ENCODE results near the gene PTPN14. TPM values are rescaled to one million over a fixed set of nuclear protein-coding genes. Genes with fewer than 3 reads are reported as not detected.

Gene PTPN14
- total and polyA plus RNA-seq, 2 of the 8 experiments (the other 6 are each of a cell fraction or from before 2014, with no cell fraction given) = 14.4 to 93.6 TPM

- WGBS, 2 experiments (ENCODE audit: extremely low coverage in 1 of 2, insufficient coverage in 1 of 2, insufficient read length in 1 of 2, insufficient replicate concordance in 2 of 2, low coverage in 1 of 2, low lambda C conversion rate in 2 of 2, missing lambda C conversion rate in 1 of 2) = 87% methylated on average over 9 of the region's 9 CpGs; no CpG with 5 or more reads in 1 of the 2 experiments
- TF ChIP-seq ZNF274 (IDR thresholded peaks at IDR 0.05; ENCODE audit: borderline replicate concordance, extremely low read depth, low read length) (no peak), EGR1 (IDR thresholded peaks at IDR 0.05; ENCODE audit: borderline replicate concordance, low read depth, low read length) (no peak), SIX5 (IDR thresholded peaks at IDR 0.05; ENCODE audit: low read depth, low read length) (no peak)
- Histone ChIP-seq H2BK20ac (ENCODE audit: low read length) (no peak overlapping the region), H3K4me2 (ENCODE audit: insufficient read depth in 1 of 2, low read depth in 2 of 2, low read length in 2 of 2) (no peak overlapping the region), H3K4me3 (ENCODE audit: extremely low read depth in 1 of 4, insufficient read depth in 2 of 4, low read depth in 3 of 4, low read length in 4 of 4) (no peak overlapping the region), H2AK5ac (ENCODE audit: low read depth, low read length) (no peak overlapping the region), H3K9ac (replicated peaks in 1 of 4; ENCODE audit: extremely low read depth in 1 of 4, low read depth in 3 of 4, low read length in 3 of 4) (no peak overlapping the region), H4K8ac (ENCODE audit: extremely low read depth, insufficient read depth, low read length) (no peak overlapping the region), H2BK15ac (ENCODE audit: low read length) (no peak overlapping the region), H3K4me1 (replicated peaks in 1 of 4; ENCODE audit: control insufficient read depth in 3 of 4, insufficient read depth in 4 of 4, low read length in 3 of 4) (peaks cover 0 to 4% (median 0%) of the 10 kb centered on the region in 4 experiments; a peak in 1 of 7 replicates), H3K36me3 (ENCODE audit: control insufficient read depth in 2 of 4, insufficient read depth in 4 of 4, low read length in 3 of 4) (0 out of 8 replicates have a peak, but pooled peaks cover 0 to 2% (median 0%) of the 10 kb centered on the region in 4 experiments), H3K23me2 (ENCODE audit: low read depth, low read length) (no peaks in the 10 kb centered on the region; the same call in 1 of the 2 replicates), H3K79me1 (ENCODE audit: low read depth, low read length) (peaks cover 6% of the 10 kb centered on the region), H4K91ac (replicated peaks; ENCODE audit: insufficient read length, low read length) (no peak overlapping the region), H3K18ac (ENCODE audit: extremely low read depth, low read length) (no peak overlapping the region), H3K9me3 (ENCODE audit: insufficient read depth in 2 of 2, low read depth in 1 of 2, low read length in 1 of 2) (no peaks in the 10 kb centered on the region), H3K27ac (ENCODE audit: low read depth, low read length) (no peak overlapping the region), H2AFZ (ENCODE audit: low read length) (no peak overlapping the region), H2BK120ac (replicated peaks; ENCODE audit: low read depth, low read length) (no peak overlapping the region), H2BK12ac (ENCODE audit: low read depth, low read length) (no peak overlapping the region), H2BK5ac (ENCODE audit: low read depth, low read length) (no peak overlapping the region), H3K14ac (ENCODE audit: insufficient read length) (no peak overlapping the region), H3K4ac (replicated peaks; ENCODE audit: insufficient read length, low read depth, low read length) (no peak overlapping the region), H4K20me1 (replicated peaks in 1 of 2; ENCODE audit: control insufficient read depth in 1 of 2, insufficient read depth in 2 of 2, low read length in 2 of 2) (peaks cover 0 to 4% of the 10 kb centered on the region in 2 experiments), H3K56ac (replicated peaks; ENCODE audit: insufficient read length, low read depth, low read length) (no peak overlapping the region), H3K23ac (ENCODE audit: insufficient read length) (no peak overlapping the region), H3K79me2 (ENCODE audit: control insufficient read depth in 1 of 2, insufficient read depth in 2 of 2, low read length in 2 of 2) (peaks cover 6 to 77% of the 10 kb centered on the region in 2 experiments), H4K5ac (ENCODE audit: insufficient read length, low read depth, low read length) (no peak overlapping the region), H3K27me3 (replicated peaks in 1 of 4; ENCODE audit: control insufficient read depth in 3 of 4, extremely low read depth in 1 of 4, insufficient read depth in 3 of 4, low read length in 3 of 4) (no peaks in the 10 kb centered on the region)
- FAIRE-seq (no peak), DNase-seq (ENCODE audit: low read depth in 1 of 2, low spot score in 2 of 2) (no peak)
- ChIA-PET CTCF (ENCODE audit: partially characterized antibody) (interaction anchor here (1.2 to 1.4 kb wide), 2 partner anchors 16 to 59 kb away, joined by 4 read pairs; no protein-coding TSS in a partner anchor), POLR2A (ENCODE audit: partially characterized antibody) (no interaction called here)
Measured at GRCh38 chr1:214532070-214532469, 19.3 kb downstream of the PTPN14 start.
